Measurements from ENCODE around the gene ABHD15. TPM values are rescaled to one million over a fixed set of nuclear protein-coding genes. Genes with fewer than 3 reads are reported as not detected.

The ABHD15 gene
- total RNA-seq, 1 experiment from 2014 or later, result 10.5 TPM

DNA sequence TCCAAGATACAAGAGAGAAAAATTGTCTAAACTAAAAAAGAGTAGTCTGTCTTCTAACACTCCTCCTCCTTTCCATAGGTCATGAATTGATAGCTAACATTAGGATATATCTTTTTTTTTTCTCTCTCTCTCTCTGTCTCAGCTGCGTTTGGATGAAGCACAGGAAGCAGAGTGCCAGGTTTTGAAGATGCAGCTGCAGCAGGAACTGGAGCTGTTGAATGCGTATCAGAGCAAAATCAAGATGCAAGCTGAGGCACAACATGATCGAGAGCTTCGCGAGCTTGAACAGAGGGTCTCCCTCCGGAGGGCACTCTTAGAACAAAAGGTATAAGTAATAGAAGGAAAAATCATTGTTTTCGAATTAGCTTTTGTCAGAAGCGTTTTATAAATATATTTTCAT lies 32.9 kb downstream of the ABHD15 start:
- H3K4me1 ChIP-seq, result no peaks in the 10 kb centered on the region
- no TSS peak for BruUV-seq (replicated peaks)
- Mint-ChIP-seq H3K27me3 (ENCODE audit: insufficient read depth, unreplicated experiment) (no peaks in the 10 kb centered on the region), H3K36me3 (ENCODE audit: insufficient read depth, unreplicated experiment) (peaks cover 94% of the 10 kb centered on the region), H3K4me3 (ENCODE audit: unreplicated experiment) (no peak overlapping the region), H3K9me3 (ENCODE audit: unreplicated experiment) (no peaks in the 10 kb centered on the region), H3K27ac (ENCODE audit: unreplicated experiment) (no peak overlapping the region), H3K4me1 (ENCODE audit: low read depth, unreplicated experiment) (no peaks in the 10 kb centered on the region)
- peaks cover 2% of the 10 kb centered on the region; the same call in 1 of the 2 replicates for H3K36me3 ChIP-seq (ENCODE audit: control insufficient read depth, insufficient read depth, low read length)
- no peak for DNase-seq
- TF ChIP-seq CTCF (IDR thresholded peaks at IDR 0.05; ENCODE audit: insufficient read depth in 1 of 2, low read depth in 1 of 2, low read length in 1 of 2, severe bottlenecking in 1 of 2, unreplicated experiment in 1 of 2), result no peak
- ChIA-PET POLR2A (no interaction called here), CTCF (interaction anchor here (0.7 to 4.7 kb wide), 3 partner anchors 59 to 189 kb away, joined by 3 to 23 read pairs (median 4); no protein-coding TSS in a partner anchor)
- H3K9me3 ChIP-seq, result no peaks in the 10 kb centered on the region
- no peak overlapping the region for H3K4me3 ChIP-seq (ENCODE audit: low read depth, low read length)
- intact Hi-C loops (cut with micrococcal nuclease; ENCODE audit: unreplicated experiment), result loop anchor here (10.0 kb wide), 1 partner anchor 61 kb away; the partner anchor contains the start of gene ANKRD13B
- H3K27me3 ChIP-seq (replicated peaks; ENCODE audit: control insufficient read depth, insufficient read depth, low read length), result no peaks in the 10 kb centered on the region

- H3K36me3 Mint-ChIP-seq (ENCODE audit: insufficient read depth, unreplicated experiment), result peaks cover 72% of the 10 kb centered on the region
- Histone ChIP-seq H3K36me3 (ENCODE audit: control insufficient read depth, insufficient read depth, low read length) (0 out of 2 replicates have a peak, but pooled peaks cover 2% of the 10 kb centered on the region), H3K4me1 (no peaks in the 10 kb centered on the region), H3K4me3 (ENCODE audit: low read depth, low read length) (no peak overlapping the region), H3K9me3 (no peaks in the 10 kb centered on the region; the same call in 1 of the 2 replicates), H3K27me3 (replicated peaks; ENCODE audit: control insufficient read depth, insufficient read depth, low read length) (no peaks in the 10 kb centered on the region)
- BruUV-seq (replicated peaks), result no TSS peak
- no peak overlapping the region for H3K27ac Mint-ChIP-seq (ENCODE audit: unreplicated experiment)
- TF ChIP-seq CTCF (IDR thresholded peaks at IDR 0.05; ENCODE audit: insufficient read depth in 1 of 2, low read depth in 1 of 2, low read length in 1 of 2, severe bottlenecking in 1 of 2, unreplicated experiment in 1 of 2), result no peak
- no peak overlapping the region for H3K4me3 Mint-ChIP-seq (ENCODE audit: unreplicated experiment)
- intact Hi-C loops (cut with micrococcal nuclease; ENCODE audit: unreplicated experiment), result no loop called here
- no peaks in the 10 kb centered on the region for H3K9me3 Mint-ChIP-seq (ENCODE audit: unreplicated experiment)
- POLR2A ChIA-PET, result no interaction called here
- CTCF ChIA-PET, result interaction anchor here (1.6 kb wide), 1 partner anchor 156 kb away, joined by 7 read pairs; no protein-coding TSS in a partner anchor
- H3K4me1 Mint-ChIP-seq (ENCODE audit: low read depth, unreplicated experiment), result no peaks in the 10 kb centered on the region
- no peaks in the 10 kb centered on the region for H3K27me3 Mint-ChIP-seq (ENCODE audit: insufficient read depth, unreplicated experiment)
- peak in 1 of 2 experiments; percentile 35 for DNase-seq
These were observed 40.5 kb downstream of the ABHD15 start for GRCh38 chr17:29526322-29526721.

- no peak for DNase-seq
- Mint-ChIP-seq H3K4me3 (ENCODE audit: unreplicated experiment) (no peak overlapping the region), H3K9me3 (ENCODE audit: unreplicated experiment) (no peaks in the 10 kb centered on the region), H3K36me3 (ENCODE audit: insufficient read depth, unreplicated experiment) (peaks cover 63% of the 10 kb centered on the region), H3K27me3 (ENCODE audit: insufficient read depth, unreplicated experiment) (no peaks in the 10 kb centered on the region), H3K27ac (ENCODE audit: unreplicated experiment) (no peak overlapping the region), H3K4me1 (ENCODE audit: low read depth, unreplicated experiment) (no peaks in the 10 kb centered on the region)
- Histone ChIP-seq H3K27me3 (replicated peaks; ENCODE audit: control insufficient read depth, insufficient read depth, low read length) (no peaks in the 10 kb centered on the region), H3K9me3 (no peaks in the 10 kb centered on the region; the same call in 1 of the 2 replicates), H3K4me1 (no peaks in the 10 kb centered on the region), H3K36me3 (ENCODE audit: control insufficient read depth, insufficient read depth, low read length) (no peaks in the 10 kb centered on the region), H3K4me3 (ENCODE audit: low read depth, low read length) (no peak overlapping the region)
- ChIA-PET CTCF (interaction anchor here (1.1 kb wide), 1 partner anchor 12 kb away, joined by 3 read pairs; no protein-coding TSS in a partner anchor), POLR2A (no interaction called here)
- intact Hi-C loops (cut with micrococcal nuclease; ENCODE audit: unreplicated experiment), result no loop called here
- no peak for TF ChIP-seq CTCF (IDR thresholded peaks at IDR 0.05; ENCODE audit: insufficient read depth in 1 of 2, low read depth in 1 of 2, low read length in 1 of 2, severe bottlenecking in 1 of 2, unreplicated experiment in 1 of 2)
- BruUV-seq (replicated peaks), result no TSS peak
These were observed 42.1 kb downstream of the ABHD15 start for GRCh38 chr17:29524692-29525091.

All from Caco-2 (cell line).